IMR-90 (cell line): Measurements from ENCODE around the gene C6orf52. TPM values are rescaled to one million over a fixed set of nuclear protein-coding genes. Genes with fewer than 3 reads are reported as not detected.

Experiments
- ATAC-seq: fragments of 200-7000 bp; cut with Tn5 transposase; 2 replicates; pipeline ENCODE4 v1.9.1; 2020; ENCODE audit warnings: low read depth, mild to moderate bottlenecking, moderate library complexity
- BruUV-seq: library from RNA; stranded (reverse); fragments of 400-500 nt; replicated peaks from 2 replicates; lab custom pipeline; 2021; lab: Mats Ljungman, UMichigan
- CTCF ChIA-PET: fragments of 300-600 bp; formaldehyde crosslinking; extraction: SDS; loops from one replicate; lab custom pipeline; 2021; ENCODE audit warnings: antibody characterized with exemption; lab: Yijun Ruan, JAX
- POLR2A ChIA-PET: fragments of 300-600 bp; sonication (Branson Sonifier 250); formaldehyde crosslinking; loops from one replicate; lab custom pipeline; 2022; ENCODE audit warnings: antibody characterized with exemption; ENCODE audit not compliant: unreplicated experiment; lab: Charles Lee
- DNase-seq: peaks from one replicate; pipeline ENCODE4 v3.0.0; 2013
- H2AFZ ChIP-seq: replicated peaks from 2 replicates; pipeline ENCODE3; 2013; ENCODE audit warnings: low read length, mild to moderate bottlenecking; ENCODE audit not compliant: poor library complexity
- H2AK5ac ChIP-seq: 2 replicates; pipeline ENCODE4 v1.6.1; 2013; ENCODE audit warnings: low read depth, low read length, inconsistent platforms
- H2AK9ac ChIP-seq: replicated peaks from 2 replicates; pipeline ENCODE3; 2013; ENCODE audit warnings: mild to moderate bottlenecking, low read depth, low read length, moderate library complexity; ENCODE audit not compliant: poor library complexity
- H2BK120ac ChIP-seq: 2 replicates; pipeline ENCODE4 v1.6.1; 2013; ENCODE audit warnings: low read depth, low read length, inconsistent platforms
- H2BK15ac ChIP-seq: 3 replicates; pipeline ENCODE4 v1.6.1; 2013; ENCODE audit warnings: low read depth, low read length, inconsistent platforms
- H2BK20ac ChIP-seq: 2 replicates; pipeline ENCODE4 v1.6.1; 2013; ENCODE audit warnings: low read depth, mild to moderate bottlenecking, inconsistent platforms, low read length, moderate library complexity
- H2BK5ac ChIP-seq: 2 replicates; pipeline ENCODE4 v1.6.1; 2013; ENCODE audit warnings: mild to moderate bottlenecking, low read depth, low read length, inconsistent platforms; ENCODE audit not compliant: poor library complexity, severe bottlenecking
- H3K14ac ChIP-seq: replicated peaks from 2 replicates; pipeline ENCODE4 v1.6.1; 2013; ENCODE audit warnings: low read depth, low read length, inconsistent platforms
- H3K18ac ChIP-seq: 2 replicates; pipeline ENCODE4 v1.6.1; 2013; ENCODE audit warnings: low read depth, low read length, control low read depth
- H3K23ac ChIP-seq: 2 replicates; pipeline ENCODE4 v1.6.1; 2013; ENCODE audit warnings: low read depth, low read length, inconsistent platforms
- H3K27ac ChIP-seq: 2 replicates; pipeline ENCODE4 v1.5.1; 2013; ENCODE audit warnings: mild to moderate bottlenecking, control low read depth, low read length; ENCODE audit not compliant: insufficient read depth
- H3K27me3 ChIP-seq: 2 replicates; pipeline ENCODE4 v1.6.1; 2013; ENCODE audit warnings: low read length; ENCODE audit not compliant: control insufficient read depth, insufficient read depth
- H3K36me3 ChIP-seq: 2 replicates; pipeline ENCODE4 v1.6.1; 2013; ENCODE audit warnings: low read length, mixed read lengths; ENCODE audit not compliant: control insufficient read depth, insufficient read depth
- H3K4ac ChIP-seq: 2 replicates; pipeline ENCODE4 v1.6.1; 2013; ENCODE audit warnings: low read depth, low read length, inconsistent platforms
- H3K4me1 ChIP-seq: 2 replicates; pipeline ENCODE4 v1.6.1; 2013; ENCODE audit warnings: low read length, mixed read lengths; ENCODE audit not compliant: control insufficient read depth, insufficient read depth
- H3K4me2 ChIP-seq: 2 replicates; pipeline ENCODE4 v1.6.1; 2013; ENCODE audit warnings: low read depth, mild to moderate bottlenecking, control low read depth, low read length, moderate library complexity
- H3K4me3 ChIP-seq: 2 replicates; pipeline ENCODE4 v1.5.1; 2013; ENCODE audit warnings: low read depth, mild to moderate bottlenecking, control low read depth, low read length, moderate library complexity; ENCODE audit not compliant: insufficient read depth
- H3K56ac ChIP-seq: 2 replicates; pipeline ENCODE4 v1.6.1; 2013; ENCODE audit warnings: low read length, inconsistent platforms; ENCODE audit not compliant: insufficient read depth; ENCODE audit errors: extremely low read depth
- H3K79me1 ChIP-seq, 2 experiments: 2 replicates each; pipeline ENCODE4 v1.6.1; 2013; ENCODE audit warnings: low read length in 2 of 2, inconsistent platforms in 1 of 2, low read depth in 1 of 2
- H3K9ac ChIP-seq: 2 replicates; pipeline ENCODE4 v1.6.1; 2013; ENCODE audit warnings: low read depth, low read length, control low read depth
- H3K9me1 ChIP-seq: 2 replicates; pipeline ENCODE4 v1.6.1; 2013; ENCODE audit warnings: low read length, inconsistent platforms; ENCODE audit not compliant: insufficient read depth
- H3K9me3 ChIP-seq: 2 replicates; pipeline ENCODE4 v1.6.1; 2013; ENCODE audit warnings: low read length; ENCODE audit not compliant: control insufficient read depth, insufficient read depth
- H4K20me1 ChIP-seq: 2 replicates; pipeline ENCODE4 v1.6.1; 2013; ENCODE audit warnings: low read length, inconsistent platforms; ENCODE audit not compliant: insufficient read depth
- H4K5ac ChIP-seq: 2 replicates; pipeline ENCODE4 v1.6.1; 2013; ENCODE audit warnings: mild to moderate bottlenecking, low read depth, low read length, control low read depth
- H4K8ac ChIP-seq, 2 experiments: 2 replicates each; pipeline ENCODE4 v1.6.1; 2013; ENCODE audit warnings: low read depth in 2 of 2, low read length in 2 of 2, control low read depth in 1 of 2, inconsistent platforms in 1 of 2
- H4K91ac ChIP-seq: 2 replicates; pipeline ENCODE4 v1.6.1; 2013; ENCODE audit warnings: low read depth, low read length, inconsistent platforms; ENCODE audit not compliant: insufficient read depth
- CHD1 ChIP-seq: IDR thresholded peaks from 2 replicates; pipeline ENCODE4 v1.6.1; 2012; ENCODE audit warnings: low read depth, low read length, improper control_type of control experiment
- FOS ChIP-seq: fragments of 150-350 bp; IDR thresholded peaks from 2 replicates; pipeline ENCODE4 v1.6.1; 2016; ENCODE audit warnings: low read depth, low read length
- MAZ ChIP-seq: IDR thresholded peaks from 2 replicates; pipeline ENCODE4 v1.6.1; 2012; ENCODE audit warnings: low read depth, mild to moderate bottlenecking, low read length, improper control_type of control experiment, moderate library complexity, borderline replicate concordance
- MXI1 ChIP-seq: IDR thresholded peaks from 2 replicates; pipeline ENCODE4 v1.6.1; 2012; ENCODE audit warnings: low read depth, mild to moderate bottlenecking, low read length, moderate library complexity, borderline replicate concordance
- POLR2A ChIP-seq: IDR thresholded peaks from 2 replicates; pipeline ENCODE4 v1.6.1; 2012; ENCODE audit warnings: mild to moderate bottlenecking, low read depth, low read length
- RAD21 ChIP-seq: IDR thresholded peaks from 2 replicates; pipeline ENCODE4 v1.6.1; 2012; ENCODE audit warnings: low read length, improper control_type of control experiment
- RCOR1 ChIP-seq: IDR thresholded peaks from 2 replicates; pipeline ENCODE4 v1.6.1; 2012; ENCODE audit warnings: mild to moderate bottlenecking, low read length, improper control_type of control experiment; ENCODE audit not compliant: insufficient replicate concordance
- SMC3 ChIP-seq: fragments of 150-350 bp; IDR thresholded peaks from 2 replicates; pipeline ENCODE4 v1.6.1; 2016; ENCODE audit warnings: low read depth, mild to moderate bottlenecking, antibody characterized with exemption, low read length, moderate library complexity
- WGBS, 2 experiments: methylation state at CpG; one replicate each; pipeline versions ENCODE4 v1.1.5 to v1.1.7; 2013; ENCODE audit warnings: missing lambda C conversion rate in 2 of 2; ENCODE audit not compliant: insufficient read length in 1 of 2; ENCODE audit errors: extremely low coverage in 2 of 2; 5-methylcytosine and 5-hydroxymethylcytosine counted together
- dilution Hi-C: fragments of 300-500 bp; cut with HindIII; formaldehyde crosslinking; loops from one replicate; pipeline ENCODE4 v1.14.3; 2018; ENCODE audit warnings: low sequenced_read_pairs; ENCODE audit not compliant: unreplicated experiment
- in situ Hi-C: fragments of 300-500 bp; cut with MboI; formaldehyde crosslinking; loops from 3 replicates; pipeline ENCODE4 v1.14.3; 2019; ENCODE audit warnings: low sequenced_read_pairs, inconsistent platforms, mixed read lengths
- intact Hi-C: fragments of 100-400 bp; cut with micrococcal nuclease; formaldehyde crosslinking; loops from 2 replicates; pipeline ENCODE4 v1.10.0; 2022
- polyA plus RNA-seq, 3 experiments: library from polyadenylated mRNA; depleted of rRNA; stranded (reverse); fragments of >200 nt; gene quantifications; 2 replicates each; pipeline ENCODE4 v1.2.3, GENCODE V29; 2012; ENCODE audit warnings: low replicate concordance in 1 of 3
- total RNA-seq: library from RNA; depleted of rRNA; stranded (reverse); fragments of >200 nt; gene quantifications from 2 replicates; pipeline ENCODE4 v1.2.3, GENCODE V29; 2012
- TF ChIP-seq, protein P1 (sequence below): conservative IDR thresholded peaks from 2 replicates; pipeline ENCODE4 v1.5.1; 2012; ENCODE audit warnings: mild to moderate bottlenecking, low read depth, low read length, improper control_type of control experiment

C6orf52 gene
- total and polyA plus RNA-seq, 2 of the 4 experiments (the other 2 are of a cell fraction) = 0.31 TPM; not detected in 1

- no peak for TF ChIP-seq SMC3
Observed at GRCh38 chr6:10690651-10691445, 3.6 kb downstream of the C6orf52 start (continued).

DNA sequence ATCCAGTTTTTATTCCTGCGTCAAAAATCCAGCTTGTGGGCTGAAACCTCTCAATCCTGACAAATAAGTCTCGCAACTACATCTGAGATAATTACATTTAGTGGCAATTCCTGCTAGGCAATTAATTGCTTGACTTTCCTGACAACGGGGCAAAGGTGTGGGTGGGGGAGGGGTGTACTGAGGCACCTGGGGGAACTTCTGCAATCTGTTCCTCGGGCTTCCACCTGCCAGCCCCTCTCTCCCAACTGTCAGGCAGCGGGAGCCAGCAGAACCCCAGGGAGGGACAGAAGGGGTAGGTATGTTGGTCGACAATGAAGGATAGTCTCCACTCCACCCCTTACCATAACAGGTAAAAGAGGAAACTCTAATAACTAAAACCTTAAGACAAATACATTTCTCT lies 6.8 kb downstream of the C6orf52 start:
- Histone ChIP-seq H3K27me3 (peaks cover 10% of the 10 kb centered on the region), H4K20me1 (no peaks in the 10 kb centered on the region), H3K36me3 (no peaks in the 10 kb centered on the region), H3K56ac (no peak overlapping the region), H2BK15ac (no peak overlapping the region), H3K79me1 (no peaks in the 10 kb centered on the region), H3K9me3 (no peaks in the 10 kb centered on the region), H3K4me3 (no peak overlapping the region), H4K91ac (no peak overlapping the region), H3K4ac (no peak overlapping the region), H2BK120ac (no peak overlapping the region), H3K4me1 (no peaks in the 10 kb centered on the region), H3K9ac (no peak overlapping the region), H2AFZ (no peak overlapping the region), H2AK9ac (no peak overlapping the region), H3K23ac (no peak overlapping the region), H3K9me1 (no peaks in the 10 kb centered on the region), H2BK20ac (no peak overlapping the region), H2BK5ac (no peak overlapping the region), H3K14ac (no peak overlapping the region), H3K27ac (no peak overlapping the region), H4K8ac (no peak overlapping the region), H3K18ac (no peak overlapping the region), H2AK5ac (no peak overlapping the region), H4K5ac (no peak overlapping the region), H3K4me2 (no peak overlapping the region)
- DNase-seq (no peak), ATAC-seq (no peak)
- ChIA-PET CTCF (no interaction called here), POLR2A (no interaction called here)
- no TSS peak for BruUV-seq
- in situ Hi-C loops = no loop called here
- no peak for TF ChIP-seq MXI1
- TF ChIP-seq POLR2A = no peak
- TF ChIP-seq MAZ = no peak
- no peak for TF ChIP-seq RCOR1
- TF ChIP-seq, protein P1, sequence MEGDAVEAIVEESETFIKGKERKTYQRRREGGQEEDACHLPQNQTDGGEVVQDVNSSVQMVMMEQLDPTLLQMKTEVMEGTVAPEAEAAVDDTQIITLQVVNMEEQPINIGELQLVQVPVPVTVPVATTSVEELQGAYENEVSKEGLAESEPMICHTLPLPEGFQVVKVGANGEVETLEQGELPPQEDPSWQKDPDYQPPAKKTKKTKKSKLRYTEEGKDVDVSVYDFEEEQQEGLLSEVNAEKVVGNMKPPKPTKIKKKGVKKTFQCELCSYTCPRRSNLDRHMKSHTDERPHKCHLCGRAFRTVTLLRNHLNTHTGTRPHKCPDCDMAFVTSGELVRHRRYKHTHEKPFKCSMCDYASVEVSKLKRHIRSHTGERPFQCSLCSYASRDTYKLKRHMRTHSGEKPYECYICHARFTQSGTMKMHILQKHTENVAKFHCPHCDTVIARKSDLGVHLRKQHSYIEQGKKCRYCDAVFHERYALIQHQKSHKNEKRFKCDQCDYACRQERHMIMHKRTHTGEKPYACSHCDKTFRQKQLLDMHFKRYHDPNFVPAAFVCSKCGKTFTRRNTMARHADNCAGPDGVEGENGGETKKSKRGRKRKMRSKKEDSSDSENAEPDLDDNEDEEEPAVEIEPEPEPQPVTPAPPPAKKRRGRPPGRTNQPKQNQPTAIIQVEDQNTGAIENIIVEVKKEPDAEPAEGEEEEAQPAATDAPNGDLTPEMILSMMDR = no peak
- no peak for TF ChIP-seq RAD21
- TF ChIP-seq CHD1 = no peak
- no peak for TF ChIP-seq FOS
- WGBS, 2 experiments = no CpG with 5 or more reads among the region's 6 CpGs
- dilution Hi-C loops = no loop called here
- intact Hi-C loops = no loop called here
